CD14-positive monocyte (primary cell): ENCODE data around the gene WDR20. TPM values are rescaled to one million over a fixed set of nuclear protein-coding genes. Genes with fewer than 3 reads are reported as not detected.

ENCODE experiments used
- DNase-seq, 3 donors: peaks; one replicate each; pipeline ENCODE4 v3.0.0-alpha.2; 2011 to 2022
- H2AFZ ChIP-seq: 2 replicates; pipeline ENCODE4 v1.6.0; 2012; ENCODE audit warnings: mild to moderate bottlenecking, low read depth, low read length, inconsistent platforms; ENCODE audit not compliant: insufficient read depth, poor library complexity, severe bottlenecking
- H3K27ac ChIP-seq, 2 donors: 1 replicate in 1 of 2; 2 replicates in 1 of 2; pipeline ENCODE4 v1.5.1; 2012 to 2013; ENCODE audit warnings: low read length in 2 of 2, control low read depth in 1 of 2, inconsistent platforms in 1 of 2, low read depth in 1 of 2, mild to moderate bottlenecking in 1 of 2
- H3K27me3 ChIP-seq, 2 donors: one replicate each; pipeline versions ENCODE4 v1.6.0 to v1.6.1; 2011 to 2013; ENCODE audit warnings: low read length in 2 of 2; ENCODE audit not compliant: control insufficient read depth in 2 of 2, insufficient read depth in 2 of 2
- H3K36me3 ChIP-seq, 2 donors: replicated peaks in 1 of 2; 1 replicate in 1 of 2; 2 replicates in 1 of 2; pipeline versions ENCODE4 v1.5.1 to v1.6.1; 2012 to 2013; ENCODE audit warnings: low read length in 2 of 2, control low read depth in 1 of 2, inconsistent platforms in 1 of 2, mild to moderate bottlenecking in 1 of 2; ENCODE audit not compliant: insufficient read depth in 2 of 2, control insufficient read depth in 1 of 2
- H3K4me1 ChIP-seq, 2 donors: 1 replicate in 1 of 2; 2 replicates in 1 of 2; pipeline versions ENCODE4 v1.5.1 to v1.6.1; 2012 to 2013; ENCODE audit warnings: low read length in 2 of 2, control low read depth in 1 of 2, inconsistent platforms in 1 of 2, mild to moderate bottlenecking in 1 of 2, moderate library complexity in 1 of 2; ENCODE audit not compliant: insufficient read depth in 2 of 2, control insufficient read depth in 1 of 2
- H3K4me2 ChIP-seq: replicated peaks from 2 replicates; pipeline ENCODE3; 2012; ENCODE audit warnings: low read length, moderate library complexity, mild to moderate bottlenecking; ENCODE audit not compliant: poor library complexity, severe bottlenecking; ENCODE audit errors: extremely low read depth
- H3K4me3 ChIP-seq, 3 experiments: fragments of 200-600 bp in 1 of 3; sonication (generic) in 1 of 3; replicated peaks in 1 of 3; 1 replicate in 2 of 3; 2 replicates in 1 of 3; pipeline ENCODE4 v1.5.1; 2011 to 2013; ENCODE audit warnings: low read length in 3 of 3, mild to moderate bottlenecking in 3 of 3, control low read depth in 2 of 3, low read depth in 2 of 3, inconsistent platforms in 1 of 3, moderate library complexity in 1 of 3
- H3K79me2 ChIP-seq: 2 replicates; pipeline ENCODE4 v1.6.0; 2012; ENCODE audit warnings: mild to moderate bottlenecking, control low read depth, inconsistent platforms, low read length, moderate library complexity; ENCODE audit not compliant: insufficient read depth
- H3K9ac ChIP-seq: 2 replicates; pipeline ENCODE4 v1.6.0; 2017; ENCODE audit warnings: low read length, mild to moderate bottlenecking; ENCODE audit not compliant: insufficient read depth, poor library complexity, severe bottlenecking
- H3K9me3 ChIP-seq, 2 donors: replicated peaks in 1 of 2; 1 replicate in 1 of 2; 2 replicates in 1 of 2; pipeline versions ENCODE4 v1.5.1 to v1.6.1; 2012 to 2013; ENCODE audit warnings: low read length in 2 of 2, control low read depth in 1 of 2; ENCODE audit not compliant: control insufficient read depth in 1 of 2, insufficient read depth in 1 of 2
- H4K20me1 ChIP-seq: 2 replicates; pipeline ENCODE4 v1.6.0; 2012; ENCODE audit warnings: mild to moderate bottlenecking, low read length, control low read depth, moderate library complexity; ENCODE audit not compliant: insufficient read depth
- H3K27ac Mint-ChIP-seq, 7 donors: one replicate each; pipeline ENCODE4 v1.8.0; 2020; ENCODE audit warnings: mild to moderate bottlenecking in 7 of 7, mixed read lengths in 7 of 7, moderate library complexity in 6 of 7, inconsistent platforms in 2 of 7
- H3K27me3 Mint-ChIP-seq, 3 donors: one replicate each; pipeline ENCODE4 v1.8.0; 2021 to 2022; ENCODE audit warnings: low read depth in 3 of 3, mild to moderate bottlenecking in 3 of 3, mixed read lengths in 3 of 3, moderate library complexity in 3 of 3, inconsistent platforms in 1 of 3
- H3K36me3 Mint-ChIP-seq, 2 donors: one replicate each; pipeline ENCODE4 v1.8.0; 2020; ENCODE audit warnings: mixed read lengths in 2 of 2, inconsistent platforms in 1 of 2, mild to moderate bottlenecking in 1 of 2
- H3K4me1 Mint-ChIP-seq: one replicate; pipeline ENCODE4 v1.8.0; 2020; ENCODE audit warnings: mild to moderate bottlenecking, mixed read lengths
- H3K4me3 Mint-ChIP-seq, 2 donors: one replicate each; pipeline ENCODE4 v1.8.0; 2020; ENCODE audit warnings: mild to moderate bottlenecking in 2 of 2, mixed read lengths in 2 of 2, moderate library complexity in 1 of 2
- H3K9me3 Mint-ChIP-seq, 7 donors: one replicate each; pipeline ENCODE4 v1.8.0; 2020 to 2022; ENCODE audit warnings: mixed read lengths in 7 of 7, mild to moderate bottlenecking in 6 of 7, moderate library complexity in 6 of 7, inconsistent platforms in 2 of 7
- whole genome bisulfite sequencing: methylation state at CpG from one replicate; pipeline ENCODE4 v1.1.5; 2013; ENCODE audit warnings: missing lambda C conversion rate; ENCODE audit not compliant: insufficient coverage; 5-methylcytosine and 5-hydroxymethylcytosine counted together
- intact Hi-C, 2 donors: fragments of 100-400 bp; cut with micrococcal nuclease; formaldehyde crosslinking; loops; one replicate each; pipeline versions ENCODE4 v1.15.0 to v1.15.1; 2023
- polyA plus RNA-seq, 3 donors: library from polyadenylated mRNA; depleted of rRNA in 1 of 3; unstranded in 2 of 3; stranded (reverse) in 1 of 3; fragments of 300-500 nt in 2 of 3; fragments of >200 nt in 1 of 3; fragmentation: Illumina TruSeq in 2 of 3; gene quantifications; 1 replicate in 2 of 3; 2 replicates in 1 of 3; pipeline ENCODE4 v1.2.3, GENCODE V29; 2012 to 2021
- TF ChIP-seq, protein P1 (sequence below): fragments of 200-600 bp; IDR thresholded peaks from one replicate; pipeline ENCODE4 v1.8.0; 2022; ENCODE audit warnings: antibody characterized with exemption, mild to moderate bottlenecking

WDR20 gene
- polyA plus RNA-seq, 3 donors = 7.4 to 13.3 (median 9.0) TPM

DNA sequence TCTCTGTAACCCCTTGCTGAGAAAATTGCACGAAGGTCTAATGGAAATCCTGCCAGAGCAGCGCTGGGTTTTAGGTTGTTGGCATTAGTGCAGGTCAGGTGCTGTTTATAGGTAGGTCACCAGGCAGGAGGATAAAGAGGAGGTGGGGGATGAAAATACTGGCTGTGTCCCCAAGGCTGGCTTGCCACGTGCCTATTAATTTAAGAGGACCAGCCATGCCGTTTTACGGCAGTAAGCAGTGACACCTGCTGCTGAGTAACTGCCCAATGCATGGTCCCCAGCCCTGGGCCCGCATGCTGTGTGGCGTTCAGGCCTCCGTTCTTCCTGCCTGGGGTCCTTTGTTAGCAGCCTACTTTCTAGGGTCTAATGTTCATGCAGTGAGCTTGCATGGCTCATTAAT lies 67.2 kb downstream of the WDR20 start:
- Mint-ChIP-seq H3K36me3 (peaks cover 74 to 92% of the 10 kb centered on the region in 2 donors), H3K27ac (no peak overlapping the region), H3K9me3 (peaks cover 0 to 1% (median 0%) of the 10 kb centered on the region in 7 donors), H3K4me1 (no peaks in the 10 kb centered on the region), H3K4me3 (no peak overlapping the region), H3K27me3 (peaks cover 0 to 1% (median 0%) of the 10 kb centered on the region in 3 donors)
- Histone ChIP-seq H3K4me3 (no peak overlapping the region), H3K4me1 (no peaks in the 10 kb centered on the region), H3K9me3 (no peaks in the 10 kb centered on the region), H3K27me3 (no peaks in the 10 kb centered on the region), H2AFZ (no peak overlapping the region), H3K27ac (no peak overlapping the region), H3K36me3 (peaks cover 70 to 94% of the 10 kb centered on the region in 2 donors), H4K20me1 (peaks cover 58% of the 10 kb centered on the region), H3K4me2 (no peak overlapping the region), H3K79me2 (no peaks in the 10 kb centered on the region), H3K9ac (no peak overlapping the region)
- intact Hi-C loops = no loop called here
- TF ChIP-seq, protein P1, sequence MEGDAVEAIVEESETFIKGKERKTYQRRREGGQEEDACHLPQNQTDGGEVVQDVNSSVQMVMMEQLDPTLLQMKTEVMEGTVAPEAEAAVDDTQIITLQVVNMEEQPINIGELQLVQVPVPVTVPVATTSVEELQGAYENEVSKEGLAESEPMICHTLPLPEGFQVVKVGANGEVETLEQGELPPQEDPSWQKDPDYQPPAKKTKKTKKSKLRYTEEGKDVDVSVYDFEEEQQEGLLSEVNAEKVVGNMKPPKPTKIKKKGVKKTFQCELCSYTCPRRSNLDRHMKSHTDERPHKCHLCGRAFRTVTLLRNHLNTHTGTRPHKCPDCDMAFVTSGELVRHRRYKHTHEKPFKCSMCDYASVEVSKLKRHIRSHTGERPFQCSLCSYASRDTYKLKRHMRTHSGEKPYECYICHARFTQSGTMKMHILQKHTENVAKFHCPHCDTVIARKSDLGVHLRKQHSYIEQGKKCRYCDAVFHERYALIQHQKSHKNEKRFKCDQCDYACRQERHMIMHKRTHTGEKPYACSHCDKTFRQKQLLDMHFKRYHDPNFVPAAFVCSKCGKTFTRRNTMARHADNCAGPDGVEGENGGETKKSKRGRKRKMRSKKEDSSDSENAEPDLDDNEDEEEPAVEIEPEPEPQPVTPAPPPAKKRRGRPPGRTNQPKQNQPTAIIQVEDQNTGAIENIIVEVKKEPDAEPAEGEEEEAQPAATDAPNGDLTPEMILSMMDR = no peak
- 97% methylated on average over 8 of the region's 8 CpGs for WGBS
- no peak for DNase-seq

DNA sequence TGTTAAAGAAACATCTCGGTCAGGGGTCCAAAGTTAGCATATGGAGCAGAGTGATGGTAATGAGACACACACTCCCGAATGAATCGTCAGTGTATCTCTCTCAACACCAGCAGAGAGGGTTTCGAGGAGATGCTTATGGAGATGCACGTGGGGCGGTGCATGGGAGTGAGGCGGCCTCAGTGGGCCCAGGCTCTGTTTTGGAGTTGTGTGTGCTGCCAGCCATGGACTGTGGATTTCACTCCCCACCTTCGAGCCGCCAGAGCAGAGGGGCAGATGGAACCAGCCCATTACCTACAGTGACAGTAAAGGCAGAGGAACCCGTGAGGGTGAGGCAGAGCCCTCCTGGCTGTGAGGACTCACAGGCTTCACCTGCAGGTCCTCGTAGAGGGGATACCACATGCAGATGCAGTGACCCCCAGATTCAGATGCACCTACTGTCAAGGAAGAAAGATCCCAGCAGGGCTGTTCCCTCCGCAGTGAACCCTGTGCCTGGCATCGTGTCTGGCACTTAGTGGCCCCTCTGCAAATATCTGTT lies 68.2 kb downstream of the WDR20 start:
- no peaks in the 10 kb centered on the region for H3K4me1 Mint-ChIP-seq
- H3K9me3 ChIP-seq = no peaks in the 10 kb centered on the region
- intact Hi-C loops = no loop called here
- H2AFZ ChIP-seq = no peak overlapping the region
- no peak overlapping the region for H3K4me3 ChIP-seq
- peaks cover 74 to 98% of the 10 kb centered on the region in 2 donors for H3K36me3 ChIP-seq
- H3K27me3 Mint-ChIP-seq = peaks cover 0 to 1% (median 0%) of the 10 kb centered on the region in 3 donors
- H3K4me3 Mint-ChIP-seq = no peak overlapping the region
- no peak for DNase-seq
- no peaks in the 10 kb centered on the region for H3K4me1 ChIP-seq
- H3K27me3 ChIP-seq = no peaks in the 10 kb centered on the region
- no peaks in the 10 kb centered on the region for H3K79me2 ChIP-seq
- no peak overlapping the region for H3K9ac ChIP-seq
- WGBS = 96% methylated on average over 9 of the region's 13 CpGs
- no peak overlapping the region for H3K27ac Mint-ChIP-seq
- peaks cover 55% of the 10 kb centered on the region for H4K20me1 ChIP-seq
- H3K4me2 ChIP-seq = no peak overlapping the region
- peaks cover 74 to 92% of the 10 kb centered on the region in 2 donors for H3K36me3 Mint-ChIP-seq
- peaks cover 0 to 1% (median 0%) of the 10 kb centered on the region in 7 donors for H3K9me3 Mint-ChIP-seq
- no peak overlapping the region for H3K27ac ChIP-seq
- TF ChIP-seq, protein P1 = no peak
